SK-N-SH treated with all-trans-retinoic acid at 6 μM for 48 hours (cell line): ENCODE results near the gene SYT7.

ENCODE experiments used
- ARNTL ChIP-seq: fragments of 450-650 bp; formaldehyde crosslinking; IDR thresholded peaks from 2 replicates; pipeline ENCODE4 v1.5.0; 2020; ENCODE audit warnings: low read depth, mild to moderate bottlenecking, moderate library complexity, borderline replicate concordance
- GLIS3 ChIP-seq: fragments of 250-450 bp; sonication (Bioruptor Pico); IDR thresholded peaks from 2 replicates; pipeline ENCODE4 v1.5.0; 2020; ENCODE audit warnings: mild to moderate bottlenecking, moderate library complexity
- PPARA ChIP-seq: fragments of 250-450 bp; sonication (Bioruptor Pico); IDR thresholded peaks from 2 replicates; pipeline ENCODE4 v1.5.0; 2020; ENCODE audit warnings: mild to moderate bottlenecking, borderline replicate concordance
- ZC3H10 ChIP-seq: fragments of 250-450 bp; sonication (Bioruptor Pico); IDR thresholded peaks from 2 replicates; pipeline ENCODE4 v1.5.1; 2021; ENCODE audit warnings: mild to moderate bottlenecking, moderate library complexity
- ZFP3 ChIP-seq: fragments of 250-450 bp; sonication (Bioruptor Pico); IDR thresholded peaks from 2 replicates; pipeline ENCODE4 v1.5.0; 2020; ENCODE audit warnings: mild to moderate bottlenecking, moderate library complexity
- ZNF70 ChIP-seq: fragments of 450-650 bp; formaldehyde crosslinking; IDR thresholded peaks from 2 replicates; pipeline ENCODE4 v1.5.0; 2020; ENCODE audit warnings: mild to moderate bottlenecking, moderate library complexity

- no peak for TF ChIP-seq PPARA (CRISPR knock-in tag)
- no peak for TF ChIP-seq ZNF70 (CRISPR knock-in tag)
- no peak for TF ChIP-seq GLIS3
- no peak for TF ChIP-seq ZC3H10 (CRISPR knock-in tag)
- no peak for TF ChIP-seq ZFP3
- TF ChIP-seq ARNTL (CRISPR knock-in tag) = no peak
Observed at GRCh38 chr11:61481806-61482205, 99.1 kb downstream of the SYT7 start.
